Neural progenitor cell (in vitro differentiated cells): ENCODE measurements around the gene FHOD3. TPM values are rescaled to one million over a fixed set of nuclear protein-coding genes. Genes with fewer than 3 reads are reported as not detected.

Experiments used
- DNase-seq: peaks from one replicate; pipeline ENCODE4 v3.0.0-alpha.2; 2016; ENCODE audit warnings: low spot score
- H2AFZ ChIP-seq: fragments of 200-600 bp; sonication (generic); replicated peaks from 2 replicates; pipeline ENCODE4 v1.6.1; 2016; ENCODE audit warnings: antibody characterized with exemption
- H3F3A ChIP-seq: fragments of 200-600 bp; sonication (generic); 2 replicates; pipeline ENCODE4 v1.6.1; 2016; ENCODE audit warnings: antibody characterized with exemption, low read depth
- H3K27ac ChIP-seq: fragments of 200-600 bp; sonication (generic); 2 replicates; pipeline ENCODE4 v1.5.1; 2016; ENCODE audit warnings: mild to moderate bottlenecking
- H3K27me3 ChIP-seq: fragments of 200-600 bp; sonication (generic); 2 replicates; pipeline ENCODE4 v1.6.1; 2016; ENCODE audit warnings: mild to moderate bottlenecking, moderate library complexity
- H3K36me3 ChIP-seq: fragments of 200-600 bp; sonication (generic); 2 replicates; pipeline ENCODE4 v1.5.1; 2016
- H3K4me1 ChIP-seq: fragments of 200-600 bp; sonication (generic); 2 replicates; pipeline ENCODE4 v1.6.1; 2016; ENCODE audit warnings: mixed run types
- H3K4me2 ChIP-seq: fragments of 200-600 bp; sonication (generic); 2 replicates; pipeline ENCODE4 v1.6.1; 2016
- H3K4me3 ChIP-seq: fragments of 200-600 bp; sonication (generic); 2 replicates; pipeline ENCODE4 v1.5.1; 2016
- H3K79me2 ChIP-seq: fragments of 200-600 bp; sonication (generic); 2 replicates; pipeline ENCODE4 v1.6.1; 2016; ENCODE audit warnings: low read depth
- H3K9ac ChIP-seq: fragments of 200-600 bp; sonication (generic); 2 replicates; pipeline ENCODE4 v1.6.1; 2016
- H3K9me3 ChIP-seq: fragments of 200-600 bp; sonication (generic); 2 replicates; pipeline ENCODE4 v1.5.1; 2016; ENCODE audit warnings: low read depth
- H4K20me1 ChIP-seq: fragments of 200-600 bp; sonication (generic); 2 replicates; pipeline ENCODE4 v1.6.1; 2016; ENCODE audit warnings: low read depth
- H3K27ac Mint-ChIP-seq: 3 replicates; pipeline ENCODE4 v1.8.0; 2021; ENCODE audit warnings: mixed read lengths
- H3K27me3 Mint-ChIP-seq: 2 replicates; pipeline ENCODE4 v1.8.0; 2022; ENCODE audit warnings: low read depth, mild to moderate bottlenecking, inconsistent platforms, moderate library complexity, mixed read lengths; ENCODE audit not compliant: insufficient read depth
- H3K36me3 Mint-ChIP-seq: 3 replicates; pipeline ENCODE4 v1.8.0; 2021; ENCODE audit warnings: mixed read lengths
- H3K4me1 Mint-ChIP-seq: 3 replicates; pipeline ENCODE4 v1.8.0; 2021; ENCODE audit warnings: mixed read lengths
- H3K4me3 Mint-ChIP-seq: 3 replicates; pipeline ENCODE4 v1.8.0; 2021; ENCODE audit warnings: mild to moderate bottlenecking, moderate library complexity, mixed read lengths
- H3K9me3 Mint-ChIP-seq: 3 replicates; pipeline ENCODE4 v1.8.0; 2020; ENCODE audit warnings: mixed read lengths
- EZH2 ChIP-seq: fragments of 200-600 bp; sonication (generic); IDR thresholded peaks from 2 replicates; pipeline ENCODE4 v1.6.1; 2017; ENCODE audit warnings: antibody characterized with exemption, mild to moderate bottlenecking, moderate library complexity
- EZH2phosphoT487 ChIP-seq: fragments of 200-600 bp; sonication (generic); IDR thresholded peaks from 2 replicates; pipeline ENCODE4 v1.6.1; 2017; ENCODE audit warnings: antibody characterized with exemption
- total RNA-seq: library from RNA; depleted of rRNA; stranded (reverse); fragments of >200 nt; gene quantifications from 2 replicates; pipeline ENCODE4 v1.2.3, GENCODE V29; 2015; ENCODE audit warnings: low replicate concordance
- TF ChIP-seq, protein P1 (sequence below): fragments of 200-600 bp; sonication (generic); IDR thresholded peaks from 2 replicates; pipeline ENCODE4 v1.5.1; 2017; ENCODE audit warnings: antibody characterized with exemption, mild to moderate bottlenecking

Gene FHOD3
- total RNA-seq, 1 donor from 2014 or later, result 69.7 TPM

DNA sequence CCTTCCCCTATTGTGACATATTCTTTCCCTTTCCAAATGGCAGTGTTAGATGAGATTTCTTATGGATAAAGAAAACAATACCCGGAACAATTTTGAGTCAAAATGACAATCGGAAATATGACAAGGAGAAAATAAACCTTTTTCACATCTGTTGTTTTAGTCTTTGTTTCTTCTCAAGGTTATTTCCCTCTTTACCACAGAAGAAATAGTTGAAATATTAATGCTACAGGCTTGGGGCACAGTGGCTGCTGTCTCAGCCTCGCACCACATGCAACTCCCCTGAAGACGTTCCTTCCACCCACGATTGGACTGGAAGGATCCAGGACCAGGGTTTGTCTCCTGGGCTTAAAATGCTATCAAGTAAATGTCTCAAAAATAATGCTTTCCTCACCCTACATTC is 77.6 kb downstream of the FHOD3 start:
- H3K4me1 ChIP-seq, result peaks cover 15% of the 10 kb centered on the region
- Mint-ChIP-seq H3K4me3 (no peak overlapping the region), H3K27ac (no peak overlapping the region), H3K36me3 (peaks cover 24% of the 10 kb centered on the region), H3K4me1 (peaks cover 12% of the 10 kb centered on the region), H3K27me3 (no peaks in the 10 kb centered on the region), H3K9me3 (peaks cover 6% of the 10 kb centered on the region)
- H3K9ac ChIP-seq, result no peak overlapping the region
- no peaks in the 10 kb centered on the region for H3F3A ChIP-seq
- peaks cover 50% of the 10 kb centered on the region for H4K20me1 ChIP-seq
- H2AFZ ChIP-seq, result no peak overlapping the region
- H3K36me3 ChIP-seq, result no peaks in the 10 kb centered on the region
- no peaks in the 10 kb centered on the region for H3K27me3 ChIP-seq
- H3K4me2 ChIP-seq, result no peak overlapping the region
- H3K9me3 ChIP-seq, result no peaks in the 10 kb centered on the region
- peaks cover 14% of the 10 kb centered on the region for H3K79me2 ChIP-seq
- H3K27ac ChIP-seq, result no peak overlapping the region
- no peak overlapping the region for H3K4me3 ChIP-seq
- no peak for DNase-seq
- TF ChIP-seq EZH2 (no peak), EZH2phosphoT487 (no peak)
- TF ChIP-seq, protein P1, sequence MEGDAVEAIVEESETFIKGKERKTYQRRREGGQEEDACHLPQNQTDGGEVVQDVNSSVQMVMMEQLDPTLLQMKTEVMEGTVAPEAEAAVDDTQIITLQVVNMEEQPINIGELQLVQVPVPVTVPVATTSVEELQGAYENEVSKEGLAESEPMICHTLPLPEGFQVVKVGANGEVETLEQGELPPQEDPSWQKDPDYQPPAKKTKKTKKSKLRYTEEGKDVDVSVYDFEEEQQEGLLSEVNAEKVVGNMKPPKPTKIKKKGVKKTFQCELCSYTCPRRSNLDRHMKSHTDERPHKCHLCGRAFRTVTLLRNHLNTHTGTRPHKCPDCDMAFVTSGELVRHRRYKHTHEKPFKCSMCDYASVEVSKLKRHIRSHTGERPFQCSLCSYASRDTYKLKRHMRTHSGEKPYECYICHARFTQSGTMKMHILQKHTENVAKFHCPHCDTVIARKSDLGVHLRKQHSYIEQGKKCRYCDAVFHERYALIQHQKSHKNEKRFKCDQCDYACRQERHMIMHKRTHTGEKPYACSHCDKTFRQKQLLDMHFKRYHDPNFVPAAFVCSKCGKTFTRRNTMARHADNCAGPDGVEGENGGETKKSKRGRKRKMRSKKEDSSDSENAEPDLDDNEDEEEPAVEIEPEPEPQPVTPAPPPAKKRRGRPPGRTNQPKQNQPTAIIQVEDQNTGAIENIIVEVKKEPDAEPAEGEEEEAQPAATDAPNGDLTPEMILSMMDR, result no peak

DNA sequence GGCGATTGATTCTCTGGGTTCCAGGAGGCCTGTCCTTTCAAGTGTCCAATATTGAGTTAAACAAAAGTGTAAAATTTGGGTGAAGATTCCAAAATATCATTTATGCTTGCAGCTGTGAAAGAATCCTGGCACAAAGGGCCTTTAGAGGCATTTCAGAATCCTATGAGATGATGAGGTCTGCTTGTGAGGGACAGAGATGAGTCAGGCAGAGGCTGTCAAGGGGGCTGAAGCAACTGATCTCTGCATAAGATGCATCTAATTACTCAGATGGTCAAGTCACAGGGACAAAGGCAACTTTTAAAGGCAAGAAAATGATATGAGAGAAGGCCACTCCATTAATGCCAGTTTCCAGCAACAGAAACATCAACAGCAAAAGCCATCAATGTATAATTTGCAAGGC is 78.8 kb downstream of the FHOD3 start:
- peaks cover 12% of the 10 kb centered on the region for H3K4me1 Mint-ChIP-seq
- peaks cover 15% of the 10 kb centered on the region for H3K4me1 ChIP-seq

DNA sequence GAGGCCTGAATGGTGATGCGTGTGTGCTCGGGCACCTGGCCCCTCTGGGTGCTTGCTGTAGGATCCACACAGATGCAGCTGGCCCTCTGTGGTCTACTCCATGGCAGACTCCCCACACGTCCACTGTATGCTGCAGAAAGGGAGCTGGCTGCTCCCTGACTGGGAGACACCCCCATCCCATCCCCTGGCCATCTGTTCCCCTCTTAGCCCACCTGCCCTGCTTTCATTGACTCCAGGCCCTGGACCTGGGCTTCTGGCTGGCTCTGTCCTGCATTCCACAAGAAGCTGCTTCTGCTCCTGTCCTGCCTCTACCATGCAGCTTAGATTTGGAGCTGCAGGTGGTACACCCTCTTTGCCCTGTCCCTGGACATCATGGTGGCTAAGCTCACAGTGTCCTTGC is 80.1 kb downstream of the FHOD3 start:
- H3K79me2 ChIP-seq, result peaks cover 32% of the 10 kb centered on the region
- peaks cover 12% of the 10 kb centered on the region for H3K36me3 Mint-ChIP-seq
- no peak overlapping the region for H3K4me2 ChIP-seq
- TF ChIP-seq, protein P1, result no peak
- TF ChIP-seq EZH2 (no peak), EZH2phosphoT487 (no peak)
- H3K4me3 ChIP-seq, result no peak overlapping the region
- H2AFZ ChIP-seq, result no peak overlapping the region
- no peaks in the 10 kb centered on the region for H3K27me3 ChIP-seq
- H4K20me1 ChIP-seq, result peaks cover 71% of the 10 kb centered on the region
- H3K4me1 Mint-ChIP-seq, result peaks cover 12% of the 10 kb centered on the region
- H3K4me3 Mint-ChIP-seq, result no peak overlapping the region
- no peak overlapping the region for H3K9ac ChIP-seq
- H3K36me3 ChIP-seq, result no peaks in the 10 kb centered on the region
- H3K4me1 ChIP-seq, result peaks cover 15% of the 10 kb centered on the region
- peak overlapping the region; percentile 22 for H3K27ac Mint-ChIP-seq
- no peaks in the 10 kb centered on the region for H3K27me3 Mint-ChIP-seq
- H3F3A ChIP-seq, result no peaks in the 10 kb centered on the region
- no peak for DNase-seq
- H3K27ac ChIP-seq, result no peak overlapping the region
- no peaks in the 10 kb centered on the region for H3K9me3 ChIP-seq
- no peaks in the 10 kb centered on the region for H3K9me3 Mint-ChIP-seq

More for the DNA sequence above, 78.8 kb downstream of the FHOD3 start:
- Mint-ChIP-seq H3K4me3 (no peak overlapping the region), H3K27ac (no peak overlapping the region), H3K9me3 (peaks cover 3% of the 10 kb centered on the region), H3K27me3 (no peaks in the 10 kb centered on the region), H3K36me3 (peaks cover 21% of the 10 kb centered on the region)
- Histone ChIP-seq H3K9ac (no peak overlapping the region), H3K27me3 (no peaks in the 10 kb centered on the region), H3K9me3 (no peaks in the 10 kb centered on the region), H2AFZ (no peak overlapping the region), H3K36me3 (no peaks in the 10 kb centered on the region), H3K27ac (no peak overlapping the region), H4K20me1 (peaks cover 60% of the 10 kb centered on the region), H3F3A (no peaks in the 10 kb centered on the region), H3K4me2 (no peak overlapping the region), H3K4me3 (no peak overlapping the region), H3K79me2 (peaks cover 19% of the 10 kb centered on the region)
- TF ChIP-seq EZH2, result no peak
- TF ChIP-seq, protein P1, result no peak
- no peak for TF ChIP-seq EZH2phosphoT487
- DNase-seq, result no peak
